ENCODE measurements around the gene MPPED1.

DNA sequence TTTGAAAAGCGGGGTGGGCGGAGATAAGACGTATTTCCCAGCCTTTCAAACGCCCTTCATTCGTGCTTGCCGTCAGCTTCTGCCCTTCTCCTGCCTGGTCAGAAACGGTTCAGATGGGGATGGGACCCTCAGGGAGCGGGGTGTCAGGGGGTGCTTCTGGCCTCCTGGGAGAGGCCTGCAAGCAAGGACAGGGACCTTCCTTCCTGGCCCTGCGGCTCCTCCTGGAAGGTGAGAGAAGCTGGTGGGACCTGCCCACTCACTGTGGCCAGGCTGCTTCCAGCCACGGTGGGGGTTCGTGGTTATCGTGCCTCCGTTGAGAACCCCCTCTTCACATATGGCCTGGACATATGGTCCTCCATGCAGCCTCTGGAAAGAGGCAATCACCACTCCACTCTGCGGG, 104.6 kb downstream of the MPPED1 start:
- TF ChIP-seq NR2F2 (IDR thresholded peaks at IDR 0.05) (no peak), TAF1 (conservative IDR thresholded peaks at IDR 0.05) (no peak), RAD21 (IDR thresholded peaks at IDR 0.05) (no peak), YY1 (IDR thresholded peaks at IDR 0.05) (no peak), FOXA2 (IDR thresholded peaks at IDR 0.05) (no peak), JUND (IDR thresholded peaks at IDR 0.05) (no peak), GABPA (IDR thresholded peaks at IDR 0.05 in 1 of 2, conservative IDR thresholded peaks at IDR 0.05 in 1 of 2) (no peak), EGR1 (IDR thresholded peaks at IDR 0.05; ENCODE audit: low read depth in 2 of 2) (no peak)
- TF ChIP-seq, protein P1, sequence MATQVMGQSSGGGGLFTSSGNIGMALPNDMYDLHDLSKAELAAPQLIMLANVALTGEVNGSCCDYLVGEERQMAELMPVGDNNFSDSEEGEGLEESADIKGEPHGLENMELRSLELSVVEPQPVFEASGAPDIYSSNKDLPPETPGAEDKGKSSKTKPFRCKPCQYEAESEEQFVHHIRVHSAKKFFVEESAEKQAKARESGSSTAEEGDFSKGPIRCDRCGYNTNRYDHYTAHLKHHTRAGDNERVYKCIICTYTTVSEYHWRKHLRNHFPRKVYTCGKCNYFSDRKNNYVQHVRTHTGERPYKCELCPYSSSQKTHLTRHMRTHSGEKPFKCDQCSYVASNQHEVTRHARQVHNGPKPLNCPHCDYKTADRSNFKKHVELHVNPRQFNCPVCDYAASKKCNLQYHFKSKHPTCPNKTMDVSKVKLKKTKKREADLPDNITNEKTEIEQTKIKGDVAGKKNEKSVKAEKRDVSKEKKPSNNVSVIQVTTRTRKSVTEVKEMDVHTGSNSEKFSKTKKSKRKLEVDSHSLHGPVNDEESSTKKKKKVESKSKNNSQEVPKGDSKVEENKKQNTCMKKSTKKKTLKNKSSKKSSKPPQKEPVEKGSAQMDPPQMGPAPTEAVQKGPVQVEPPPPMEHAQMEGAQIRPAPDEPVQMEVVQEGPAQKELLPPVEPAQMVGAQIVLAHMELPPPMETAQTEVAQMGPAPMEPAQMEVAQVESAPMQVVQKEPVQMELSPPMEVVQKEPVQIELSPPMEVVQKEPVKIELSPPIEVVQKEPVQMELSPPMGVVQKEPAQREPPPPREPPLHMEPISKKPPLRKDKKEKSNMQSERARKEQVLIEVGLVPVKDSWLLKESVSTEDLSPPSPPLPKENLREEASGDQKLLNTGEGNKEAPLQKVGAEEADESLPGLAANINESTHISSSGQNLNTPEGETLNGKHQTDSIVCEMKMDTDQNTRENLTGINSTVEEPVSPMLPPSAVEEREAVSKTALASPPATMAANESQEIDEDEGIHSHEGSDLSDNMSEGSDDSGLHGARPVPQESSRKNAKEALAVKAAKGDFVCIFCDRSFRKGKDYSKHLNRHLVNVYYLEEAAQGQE (IDR thresholded peaks at IDR 0.05): no peak
- TF ChIP-seq, protein P2, sequence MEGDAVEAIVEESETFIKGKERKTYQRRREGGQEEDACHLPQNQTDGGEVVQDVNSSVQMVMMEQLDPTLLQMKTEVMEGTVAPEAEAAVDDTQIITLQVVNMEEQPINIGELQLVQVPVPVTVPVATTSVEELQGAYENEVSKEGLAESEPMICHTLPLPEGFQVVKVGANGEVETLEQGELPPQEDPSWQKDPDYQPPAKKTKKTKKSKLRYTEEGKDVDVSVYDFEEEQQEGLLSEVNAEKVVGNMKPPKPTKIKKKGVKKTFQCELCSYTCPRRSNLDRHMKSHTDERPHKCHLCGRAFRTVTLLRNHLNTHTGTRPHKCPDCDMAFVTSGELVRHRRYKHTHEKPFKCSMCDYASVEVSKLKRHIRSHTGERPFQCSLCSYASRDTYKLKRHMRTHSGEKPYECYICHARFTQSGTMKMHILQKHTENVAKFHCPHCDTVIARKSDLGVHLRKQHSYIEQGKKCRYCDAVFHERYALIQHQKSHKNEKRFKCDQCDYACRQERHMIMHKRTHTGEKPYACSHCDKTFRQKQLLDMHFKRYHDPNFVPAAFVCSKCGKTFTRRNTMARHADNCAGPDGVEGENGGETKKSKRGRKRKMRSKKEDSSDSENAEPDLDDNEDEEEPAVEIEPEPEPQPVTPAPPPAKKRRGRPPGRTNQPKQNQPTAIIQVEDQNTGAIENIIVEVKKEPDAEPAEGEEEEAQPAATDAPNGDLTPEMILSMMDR (IDR thresholded peaks at IDR 0.05; ENCODE audit: low read depth, low read length, missing input control): no peak
- TF ChIP-seq, protein P3, sequence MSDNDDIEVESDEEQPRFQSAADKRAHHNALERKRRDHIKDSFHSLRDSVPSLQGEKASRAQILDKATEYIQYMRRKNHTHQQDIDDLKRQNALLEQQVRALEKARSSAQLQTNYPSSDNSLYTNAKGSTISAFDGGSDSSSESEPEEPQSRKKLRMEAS (IDR thresholded peaks at IDR 0.05): no peak
- TF ChIP-seq, protein P4, sequence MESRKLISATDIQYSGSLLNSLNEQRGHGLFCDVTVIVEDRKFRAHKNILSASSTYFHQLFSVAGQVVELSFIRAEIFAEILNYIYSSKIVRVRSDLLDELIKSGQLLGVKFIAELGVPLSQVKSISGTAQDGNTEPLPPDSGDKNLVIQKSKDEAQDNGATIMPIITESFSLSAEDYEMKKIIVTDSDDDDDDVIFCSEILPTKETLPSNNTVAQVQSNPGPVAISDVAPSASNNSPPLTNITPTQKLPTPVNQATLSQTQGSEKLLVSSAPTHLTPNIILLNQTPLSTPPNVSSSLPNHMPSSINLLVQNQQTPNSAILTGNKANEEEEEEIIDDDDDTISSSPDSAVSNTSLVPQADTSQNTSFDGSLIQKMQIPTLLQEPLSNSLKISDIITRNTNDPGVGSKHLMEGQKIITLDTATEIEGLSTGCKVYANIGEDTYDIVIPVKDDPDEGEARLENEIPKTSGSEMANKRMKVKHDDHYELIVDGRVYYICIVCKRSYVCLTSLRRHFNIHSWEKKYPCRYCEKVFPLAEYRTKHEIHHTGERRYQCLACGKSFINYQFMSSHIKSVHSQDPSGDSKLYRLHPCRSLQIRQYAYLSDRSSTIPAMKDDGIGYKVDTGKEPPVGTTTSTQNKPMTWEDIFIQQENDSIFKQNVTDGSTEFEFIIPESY (IDR thresholded peaks at IDR 0.05): no peak

Measured in liver (tissue), 3 donors.